ENCODE results near the gene HNRNPM. TPM values are rescaled to one million over a fixed set of nuclear protein-coding genes. Genes with fewer than 3 reads are reported as not detected.

Gene HNRNPM
- polyA plus RNA-seq, 12 donors: 173 to 360 (median 195) TPM; not detected in 1

- DNase-seq: no peak
Observed at GRCh38 chr19:8483165-8483564, 38.4 kb downstream of the HNRNPM start.

DNA sequence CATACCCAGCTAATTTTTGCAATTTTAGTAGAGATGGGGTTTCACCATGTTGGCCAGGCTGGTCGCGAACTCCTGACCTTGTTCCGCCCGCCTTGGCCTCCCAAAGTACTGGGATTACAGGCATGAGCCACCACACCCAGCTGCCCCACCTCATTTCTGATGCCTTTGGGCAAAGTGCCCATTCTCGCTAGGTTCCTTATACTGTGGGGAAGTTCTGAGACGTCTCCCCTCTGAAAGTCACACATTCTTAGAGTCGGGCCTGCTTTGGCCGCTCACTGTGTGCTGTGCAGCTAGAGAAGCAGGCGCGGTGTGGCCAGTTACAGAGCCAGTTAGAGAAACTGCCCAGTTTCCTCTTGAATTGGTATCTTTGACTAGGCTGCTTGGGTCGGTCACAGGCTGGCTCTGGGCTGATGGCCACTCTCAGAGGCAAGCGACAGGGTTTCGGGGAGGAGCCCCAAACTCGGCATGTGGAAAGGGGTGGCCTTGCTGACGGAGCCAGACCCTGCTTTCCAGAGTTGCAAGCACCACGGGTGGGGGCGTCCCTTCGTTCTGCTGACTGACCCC is 39.6 kb downstream of the HNRNPM start:
- DNase-seq: no peak

- DNase-seq: no peak
Observed at GRCh38 chr19:8485561-8486371, 41.0 kb downstream of the HNRNPM start.

DNA sequence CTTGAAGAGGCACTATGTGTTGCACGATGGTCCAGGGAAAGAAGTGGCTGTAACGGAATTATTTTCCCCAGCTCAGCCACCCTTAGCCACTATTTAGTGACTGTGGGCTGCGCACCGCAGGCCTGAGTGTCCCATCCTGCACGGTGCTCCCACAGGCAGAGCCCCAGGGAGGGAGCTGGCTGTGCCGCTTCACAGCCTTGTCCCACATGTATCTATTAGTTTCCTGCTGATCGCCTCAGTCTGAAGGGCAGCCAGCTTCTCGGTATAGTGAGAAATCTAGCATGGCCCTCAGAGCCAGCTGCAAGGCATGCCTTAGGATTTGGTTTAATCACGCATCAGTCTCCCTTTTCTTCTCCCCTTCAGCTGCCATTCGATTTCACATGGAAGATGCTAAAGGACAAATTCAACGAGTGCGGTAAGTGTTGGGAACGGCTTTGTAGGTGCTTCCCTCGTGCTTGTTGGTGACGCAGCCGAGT is 41.9 kb downstream of the HNRNPM start:
- DNase-seq: no peak

DNA sequence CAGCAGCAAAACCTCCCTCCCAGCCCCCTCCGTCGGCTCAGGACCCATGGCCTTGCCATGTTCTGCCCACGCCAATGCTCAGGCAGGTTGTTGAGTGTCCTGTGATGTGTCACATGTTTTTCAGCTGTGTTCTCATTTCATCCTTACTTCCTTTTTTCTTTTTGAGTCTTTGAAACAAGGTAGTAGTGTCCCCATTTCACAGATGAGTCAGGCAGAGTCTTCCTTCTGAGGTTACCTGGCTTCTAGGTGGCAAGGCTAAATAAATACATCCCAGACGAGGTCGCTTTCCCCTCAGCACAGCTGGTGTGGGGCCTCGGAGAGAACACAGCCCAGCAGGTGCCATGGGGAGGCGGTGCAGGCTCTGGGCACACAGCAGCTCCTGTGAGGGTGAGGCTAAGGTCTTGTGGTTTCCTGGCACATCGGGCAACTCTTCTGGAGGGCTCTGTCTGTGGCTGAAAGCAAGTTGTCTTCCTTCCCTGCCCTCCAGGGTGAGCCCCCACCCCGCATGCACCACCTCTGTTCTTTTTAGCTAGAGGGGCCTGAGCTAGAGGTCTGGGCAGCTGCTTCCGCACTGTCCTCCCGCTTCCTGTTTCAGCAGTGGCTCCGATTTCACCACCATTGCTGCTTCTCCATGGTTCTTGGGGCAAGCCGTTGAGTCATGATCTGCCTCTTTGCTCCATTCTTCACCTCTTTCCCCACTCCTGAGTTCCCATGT is 42.5 kb downstream of the HNRNPM start:
- no peak for DNase-seq

GRCh38 chr19:8488365-8488764 is 43.6 kb downstream of the HNRNPM start:
- DNase-seq: no peak

GRCh38 chr19:8489561-8490394 is 45.0 kb downstream of the HNRNPM start:
- DNase-seq: no peak

DNA sequence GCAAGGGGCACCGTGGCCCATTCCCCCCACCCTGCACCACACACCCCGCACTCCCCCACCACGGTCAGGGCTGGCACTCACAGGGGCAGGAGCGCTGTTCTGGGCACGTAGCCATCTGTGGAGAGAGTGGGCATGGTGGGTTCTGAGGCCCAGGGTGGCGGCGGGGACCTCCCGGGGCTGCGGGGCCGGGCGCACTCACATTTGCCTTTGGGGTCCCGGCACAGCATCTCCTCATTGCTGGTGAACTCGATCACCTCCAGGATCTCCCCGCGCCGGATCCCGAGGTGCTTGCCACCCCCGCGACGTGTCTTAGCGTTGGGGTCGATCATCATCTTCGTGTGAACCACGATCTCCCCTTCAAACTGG is 45.6 kb downstream of the HNRNPM start:
- no peak for DNase-seq

- no peak for DNase-seq
Observed at GRCh38 chr19:8490873-8491272, 46.1 kb downstream of the HNRNPM start.

GRCh38 chr19:8491574-8491973 is 46.8 kb downstream of the HNRNPM start:
- no peak for DNase-seq

GRCh38 chr19:8494158-8494557 is 49.4 kb downstream of the HNRNPM start:
- no peak for DNase-seq

DNA sequence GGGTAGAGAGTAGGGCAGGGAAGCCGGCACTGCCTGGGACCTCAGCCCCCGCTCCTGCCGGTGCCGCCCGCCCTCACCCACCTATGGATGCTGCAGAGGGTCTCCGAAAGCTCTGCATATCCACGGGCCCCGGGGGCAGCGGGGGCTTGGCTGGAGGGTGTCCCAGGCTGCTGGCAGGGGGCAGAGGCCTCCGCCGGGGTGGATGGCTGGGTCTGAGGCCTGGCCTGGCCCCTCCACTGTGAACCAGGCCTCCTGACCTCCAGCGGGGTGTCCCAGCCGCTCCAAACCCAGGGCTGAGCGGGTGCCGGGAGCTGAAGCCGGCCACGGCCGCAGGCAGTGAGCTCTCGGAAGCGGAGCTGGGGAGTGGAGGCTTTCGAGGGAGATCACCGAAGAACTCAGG is 53.5 kb downstream of the HNRNPM start:
- no peak for DNase-seq

GRCh38 chr19:8499048-8499833 is 54.5 kb downstream of the HNRNPM start:
- DNase-seq: no peak

- DNase-seq: no peak
Observed at GRCh38 chr19:8500158-8500557, 55.4 kb downstream of the HNRNPM start.

- no peak for DNase-seq
Observed at GRCh38 chr19:8501516-8501915, 56.7 kb downstream of the HNRNPM start.

DNA sequence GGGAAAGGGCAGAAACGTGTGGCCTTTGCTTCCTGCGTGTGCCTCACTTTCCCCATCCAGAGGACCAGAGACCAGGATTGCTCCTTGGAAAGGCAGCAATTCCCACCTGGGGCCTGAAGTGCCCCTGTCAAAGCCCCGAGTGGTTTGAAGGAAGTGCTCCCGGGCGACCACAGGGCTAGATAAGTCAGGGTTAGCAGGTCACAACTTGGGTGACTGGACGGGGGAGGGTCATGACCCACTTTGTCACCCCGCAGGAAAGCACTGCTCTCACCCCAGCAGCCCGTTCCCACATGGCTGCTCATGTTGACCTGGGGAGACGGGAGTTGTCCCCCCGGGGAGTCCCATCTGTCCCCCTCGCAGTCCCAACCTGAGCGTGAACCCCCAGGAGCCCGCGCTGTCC is 57.2 kb downstream of the HNRNPM start:
- no peak for DNase-seq

- no peak for DNase-seq
Observed at GRCh38 chr19:8503510-8503909, 58.7 kb downstream of the HNRNPM start.

DNA sequence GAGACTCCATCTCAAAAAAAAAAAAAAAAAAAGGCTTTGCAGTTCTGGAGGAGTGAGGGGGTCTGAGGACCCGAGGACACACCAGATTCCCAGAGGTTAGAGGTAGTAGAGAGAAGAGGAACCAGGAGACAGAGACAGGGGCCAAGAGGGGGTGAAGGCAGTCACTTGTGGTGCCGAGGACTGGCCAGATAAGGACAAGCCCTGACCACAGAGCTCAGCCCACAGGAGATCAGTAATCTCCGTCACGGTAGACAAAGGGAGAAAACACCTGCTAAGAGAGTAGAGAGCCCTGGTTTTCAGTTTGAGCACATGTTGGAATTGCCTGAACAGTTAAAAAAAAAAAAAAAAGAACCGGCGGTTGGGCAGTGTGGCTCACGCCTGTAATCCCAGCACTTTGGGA is 59.4 kb downstream of the HNRNPM start:
- no peak for DNase-seq

GRCh38 chr19:8504919-8505318 is 60.1 kb downstream of the HNRNPM start:
- no peak for DNase-seq

DNA sequence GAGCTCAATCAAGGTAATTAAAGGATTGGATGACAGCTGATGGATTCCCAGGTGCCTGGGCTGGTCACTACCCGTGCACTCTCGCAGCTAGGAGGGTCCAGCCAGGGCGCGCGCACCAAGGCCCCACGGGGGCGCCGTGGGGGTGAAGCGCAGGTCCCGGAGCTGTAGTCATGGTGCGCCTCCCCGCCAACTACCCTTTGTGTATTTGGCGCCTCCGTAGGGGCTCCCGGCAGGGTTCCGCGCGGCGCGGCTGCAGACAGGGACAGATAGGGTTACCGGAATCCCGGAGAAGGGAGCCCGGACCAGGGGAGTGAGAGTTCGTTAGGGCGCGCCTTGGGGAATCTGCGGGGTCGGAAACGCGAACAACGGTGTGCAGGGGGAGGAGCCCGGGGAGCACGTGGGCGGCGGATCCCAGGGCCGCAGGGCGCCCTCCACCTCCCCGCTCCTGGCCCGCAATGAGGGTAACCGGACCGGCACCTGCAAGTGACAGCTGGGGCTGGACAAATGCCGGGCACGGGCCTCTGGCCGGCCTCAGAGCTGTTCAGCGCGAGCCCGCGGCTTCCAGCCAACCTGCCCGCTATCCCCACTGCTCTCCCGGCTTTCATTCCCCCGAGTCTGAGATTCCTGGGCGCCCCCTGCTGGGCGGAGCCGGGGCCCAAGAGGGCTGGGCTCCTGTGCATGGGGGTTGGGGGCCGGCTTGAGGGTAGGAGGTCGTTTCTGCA is 61.1 kb downstream of the HNRNPM start:
- peak; percentile 63 for DNase-seq

All from muscle of arm (tissue), 12 donors.